Measurements from ENCODE around the gene SMNDC1.

SMNDC1 gene

DNA sequence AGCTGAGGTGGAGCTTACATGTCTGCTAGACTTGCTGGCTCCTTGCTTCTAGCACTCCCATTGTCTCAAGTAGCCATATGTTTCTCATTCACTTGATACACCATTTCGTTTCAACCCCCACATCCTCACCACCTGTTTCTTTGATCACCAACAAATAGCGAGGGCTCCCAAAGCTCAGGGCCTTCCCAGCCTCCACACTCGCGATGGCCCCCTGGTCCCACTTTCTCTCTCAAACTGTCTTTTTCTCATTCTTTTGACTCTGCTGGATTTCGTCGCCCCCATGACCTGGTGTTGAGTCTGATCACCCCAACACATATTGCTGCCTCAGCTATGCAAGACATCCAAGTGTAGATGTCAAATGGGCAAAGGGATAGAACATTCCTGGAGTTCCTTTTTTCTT lies 26.0 kb upstream of the SMNDC1 start:
- no peak for DNase-seq (ENCODE audit: low read depth)
- TF ChIP-seq, protein P1, sequence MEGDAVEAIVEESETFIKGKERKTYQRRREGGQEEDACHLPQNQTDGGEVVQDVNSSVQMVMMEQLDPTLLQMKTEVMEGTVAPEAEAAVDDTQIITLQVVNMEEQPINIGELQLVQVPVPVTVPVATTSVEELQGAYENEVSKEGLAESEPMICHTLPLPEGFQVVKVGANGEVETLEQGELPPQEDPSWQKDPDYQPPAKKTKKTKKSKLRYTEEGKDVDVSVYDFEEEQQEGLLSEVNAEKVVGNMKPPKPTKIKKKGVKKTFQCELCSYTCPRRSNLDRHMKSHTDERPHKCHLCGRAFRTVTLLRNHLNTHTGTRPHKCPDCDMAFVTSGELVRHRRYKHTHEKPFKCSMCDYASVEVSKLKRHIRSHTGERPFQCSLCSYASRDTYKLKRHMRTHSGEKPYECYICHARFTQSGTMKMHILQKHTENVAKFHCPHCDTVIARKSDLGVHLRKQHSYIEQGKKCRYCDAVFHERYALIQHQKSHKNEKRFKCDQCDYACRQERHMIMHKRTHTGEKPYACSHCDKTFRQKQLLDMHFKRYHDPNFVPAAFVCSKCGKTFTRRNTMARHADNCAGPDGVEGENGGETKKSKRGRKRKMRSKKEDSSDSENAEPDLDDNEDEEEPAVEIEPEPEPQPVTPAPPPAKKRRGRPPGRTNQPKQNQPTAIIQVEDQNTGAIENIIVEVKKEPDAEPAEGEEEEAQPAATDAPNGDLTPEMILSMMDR (IDR thresholded peaks at IDR 0.05; ENCODE audit: insufficient read depth, low read depth, low read length, missing control alignments), result no peak
- H3K4me3 ChIP-seq (ENCODE audit: low read depth, low read length), result no peak overlapping the region

DNA sequence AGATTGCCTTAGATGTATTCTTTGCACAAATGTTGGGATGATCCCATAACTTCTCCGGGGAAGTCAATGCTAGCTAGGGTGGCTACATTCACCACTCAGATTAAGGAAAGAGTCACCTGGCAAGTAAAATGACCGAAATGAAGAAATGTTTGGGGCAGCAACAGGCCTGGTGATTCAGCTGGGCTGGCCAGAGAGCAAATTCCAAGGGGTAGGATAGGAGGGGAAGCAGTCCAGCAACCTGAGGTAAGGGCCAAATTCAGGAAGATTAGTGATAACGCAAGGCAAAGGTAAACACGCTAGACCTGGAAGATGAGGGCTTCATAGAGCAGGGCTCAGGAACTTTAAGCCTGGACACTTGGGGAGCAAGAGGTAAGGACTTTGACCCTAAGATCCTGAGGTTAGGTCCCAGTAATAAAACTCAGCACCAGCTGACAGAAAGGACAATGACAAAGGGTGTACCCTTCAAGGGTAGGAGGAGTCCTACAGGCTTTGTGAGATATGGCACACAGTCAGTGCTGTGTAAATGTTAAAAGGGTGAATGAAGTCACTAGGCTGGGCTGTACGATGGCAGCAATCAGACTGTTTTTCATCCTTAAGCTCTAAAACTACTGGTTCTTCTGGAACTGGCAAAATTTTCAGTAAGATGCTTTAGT lies 22.7 kb upstream of the SMNDC1 start:
- DNase-seq (ENCODE audit: low read depth), result no peak
- no peak overlapping the region for H3K4me3 ChIP-seq (ENCODE audit: low read depth, low read length)
- TF ChIP-seq, protein P1 (IDR thresholded peaks at IDR 0.05; ENCODE audit: insufficient read depth, low read depth, low read length, missing control alignments), result no peak

DNA sequence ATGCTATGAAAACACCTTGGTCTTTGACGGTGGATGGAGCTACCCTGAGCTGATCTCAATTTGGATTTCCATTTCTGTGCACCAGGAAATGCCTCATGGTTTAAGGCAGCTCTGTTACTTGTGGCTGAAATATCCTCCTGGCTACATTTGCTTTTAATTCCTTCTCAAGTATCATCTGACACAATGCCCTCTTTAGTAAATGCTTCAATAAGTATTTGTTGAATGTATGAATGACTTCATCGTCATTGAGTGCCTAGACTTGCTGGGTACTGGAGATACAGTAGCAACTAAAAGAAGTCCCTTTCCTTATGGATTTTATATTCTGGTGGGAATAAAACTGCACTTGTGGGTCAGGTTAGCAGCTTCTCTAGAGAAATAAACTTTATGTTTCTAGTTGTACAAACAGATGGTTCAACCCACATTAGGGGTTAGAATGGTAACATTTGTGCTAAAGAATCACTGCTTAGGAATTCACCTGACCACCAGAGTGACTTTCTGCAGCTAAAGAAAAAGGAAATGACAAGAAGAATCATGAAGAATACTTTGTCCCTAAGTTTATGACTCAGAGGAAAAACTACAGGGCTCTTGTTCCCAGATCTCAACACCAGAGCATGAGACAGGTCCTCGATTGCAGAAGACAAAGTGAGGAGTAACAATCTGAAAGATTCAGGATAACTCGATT lies 21.8 kb upstream of the SMNDC1 start:
- TF ChIP-seq, protein P1 (IDR thresholded peaks at IDR 0.05; ENCODE audit: insufficient read depth, low read depth, low read length, missing control alignments), result no peak
- DNase-seq (ENCODE audit: low read depth), result peak; percentile 60
- H3K4me3 ChIP-seq (ENCODE audit: low read depth, low read length), result no peak overlapping the region

DNA sequence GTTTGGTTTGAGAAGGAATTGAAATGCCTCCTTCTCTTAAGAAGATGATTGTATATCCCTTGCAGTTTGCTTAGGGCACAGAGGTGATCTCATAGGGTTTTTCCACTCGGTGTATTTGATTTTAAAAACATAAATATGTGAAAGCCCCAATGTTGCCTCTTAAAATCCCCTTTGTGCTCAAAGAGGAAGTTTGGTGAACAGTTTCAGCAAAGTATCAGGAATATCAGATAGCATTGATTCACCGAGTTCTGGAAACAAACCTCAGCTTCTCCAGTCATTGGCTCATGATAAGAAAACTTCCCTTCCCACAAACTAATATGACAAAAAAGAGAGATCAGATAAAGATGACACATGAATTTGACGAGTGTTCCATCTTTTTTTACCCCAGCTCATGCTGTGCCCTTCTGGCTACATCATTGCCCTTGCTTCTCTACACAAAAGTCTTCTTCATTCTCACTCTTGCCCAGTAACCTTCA lies 20.1 kb upstream of the SMNDC1 start:
- TF ChIP-seq, protein P1 (IDR thresholded peaks at IDR 0.05; ENCODE audit: insufficient read depth, low read depth, low read length, missing control alignments), result no peak
- peak; percentile 71 for DNase-seq (ENCODE audit: low read depth)
- peak overlapping the region; percentile 5; the same call in 1 of the 2 replicates for H3K4me3 ChIP-seq (ENCODE audit: low read depth, low read length)

DNA sequence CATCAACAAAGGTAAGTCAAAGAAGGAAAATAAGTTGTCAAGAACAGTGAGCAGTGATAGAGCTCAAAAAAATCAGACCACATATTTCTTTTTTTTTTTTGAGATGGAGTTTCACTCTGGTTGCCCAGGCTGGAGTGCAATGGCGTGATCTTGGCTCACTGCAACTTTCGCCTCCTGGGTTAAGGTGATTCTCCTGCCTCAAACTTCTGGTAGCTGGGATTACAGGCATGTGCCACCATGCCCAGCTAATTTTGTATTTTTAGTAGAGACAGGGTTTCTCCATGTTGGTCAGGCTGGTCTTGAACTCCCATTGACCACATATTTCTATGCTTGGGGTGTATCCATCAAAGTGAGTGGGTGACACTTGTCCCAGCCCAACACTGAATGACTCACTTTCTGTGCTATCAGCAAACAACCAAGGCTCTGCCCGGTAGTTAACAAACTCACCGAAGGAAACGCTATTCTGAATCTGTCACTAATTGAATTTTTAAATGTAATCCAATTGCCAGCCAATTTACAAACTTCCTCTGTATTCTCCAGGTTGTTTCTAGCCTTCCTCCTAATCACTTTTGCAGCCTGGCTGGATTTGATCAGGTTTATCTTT lies 19.6 kb upstream of the SMNDC1 start:
- TF ChIP-seq, protein P1 (IDR thresholded peaks at IDR 0.05; ENCODE audit: insufficient read depth, low read depth, low read length, missing control alignments), result no peak
- peak overlapping the region; percentile 5; the same call in 1 of the 2 replicates for H3K4me3 ChIP-seq (ENCODE audit: low read depth, low read length)
- peak; percentile 76 for DNase-seq (ENCODE audit: low read depth)

DNA sequence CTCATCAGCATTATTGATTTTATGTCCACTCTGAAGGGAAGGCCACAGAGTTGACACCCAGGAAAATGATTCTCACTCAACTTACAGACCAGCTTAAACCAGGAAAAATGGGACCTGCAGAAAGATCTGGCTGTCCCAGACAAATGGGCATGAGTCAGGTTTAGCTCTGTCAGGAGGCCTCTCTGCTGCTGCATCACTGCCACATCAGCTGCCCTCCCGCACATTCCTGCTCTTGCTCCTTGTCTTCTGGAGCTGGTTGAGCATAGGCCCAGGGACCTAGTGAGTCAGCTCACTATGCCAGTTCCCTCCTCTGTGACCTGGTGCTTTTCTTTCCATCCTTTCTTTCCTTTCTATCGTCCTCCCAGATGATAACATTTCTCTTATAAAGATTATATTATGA lies 18.8 kb upstream of the SMNDC1 start:
- no peak overlapping the region for H3K4me3 ChIP-seq (ENCODE audit: low read depth, low read length)
- TF ChIP-seq, protein P1 (IDR thresholded peaks at IDR 0.05; ENCODE audit: insufficient read depth, low read depth, low read length, missing control alignments), result no peak
- DNase-seq (ENCODE audit: low read depth), result no peak
